ENCODE results near the gene CACNA2D3. TPM values are rescaled to one million over a fixed set of nuclear protein-coding genes. Genes with fewer than 3 reads are reported as not detected.

CACNA2D3 gene
- total and polyA plus RNA-seq, 12 donors: 0.51 to 43.5 (median 19.3) TPM

DNA sequence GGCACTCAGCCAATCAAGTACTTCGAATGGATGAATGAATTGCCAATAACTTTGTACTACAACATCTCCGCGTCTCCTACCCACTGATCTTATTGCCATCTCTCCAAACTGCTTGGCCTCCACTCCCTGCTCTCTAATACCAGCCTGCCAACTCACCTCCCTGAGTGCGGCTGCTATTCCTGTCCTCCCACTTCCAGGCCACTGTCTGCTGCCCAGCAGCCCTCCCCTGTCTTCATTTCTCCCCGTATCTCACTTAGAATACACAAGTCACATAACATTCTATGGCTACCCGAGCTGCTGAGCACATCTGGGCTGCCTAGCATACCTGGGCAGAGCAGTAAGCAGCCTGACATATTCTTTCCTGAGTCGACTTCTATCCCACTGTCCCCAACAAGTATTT is 955.4 kb downstream of the CACNA2D3 start:
- 67 to 70% methylated on average over 7 of the region's 7 CpGs for WGBS, 2 donors
- intact Hi-C loops (cut with DNase I): no loop called here
- H3K4me1 ChIP-seq: no peaks in the 10 kb centered on the region
- H3K4me3 ChIP-seq: no peak overlapping the region
- no peak for DNase-seq
- H3K27ac ChIP-seq: no peak overlapping the region
- TF ChIP-seq, protein P1, sequence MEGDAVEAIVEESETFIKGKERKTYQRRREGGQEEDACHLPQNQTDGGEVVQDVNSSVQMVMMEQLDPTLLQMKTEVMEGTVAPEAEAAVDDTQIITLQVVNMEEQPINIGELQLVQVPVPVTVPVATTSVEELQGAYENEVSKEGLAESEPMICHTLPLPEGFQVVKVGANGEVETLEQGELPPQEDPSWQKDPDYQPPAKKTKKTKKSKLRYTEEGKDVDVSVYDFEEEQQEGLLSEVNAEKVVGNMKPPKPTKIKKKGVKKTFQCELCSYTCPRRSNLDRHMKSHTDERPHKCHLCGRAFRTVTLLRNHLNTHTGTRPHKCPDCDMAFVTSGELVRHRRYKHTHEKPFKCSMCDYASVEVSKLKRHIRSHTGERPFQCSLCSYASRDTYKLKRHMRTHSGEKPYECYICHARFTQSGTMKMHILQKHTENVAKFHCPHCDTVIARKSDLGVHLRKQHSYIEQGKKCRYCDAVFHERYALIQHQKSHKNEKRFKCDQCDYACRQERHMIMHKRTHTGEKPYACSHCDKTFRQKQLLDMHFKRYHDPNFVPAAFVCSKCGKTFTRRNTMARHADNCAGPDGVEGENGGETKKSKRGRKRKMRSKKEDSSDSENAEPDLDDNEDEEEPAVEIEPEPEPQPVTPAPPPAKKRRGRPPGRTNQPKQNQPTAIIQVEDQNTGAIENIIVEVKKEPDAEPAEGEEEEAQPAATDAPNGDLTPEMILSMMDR (IDR thresholded peaks at IDR 0.05): no peak
- H3K9me3 ChIP-seq: no peaks in the 10 kb centered on the region
- no peaks in the 10 kb centered on the region for H3K27me3 ChIP-seq
- H3K36me3 ChIP-seq: no peaks in the 10 kb centered on the region
- peak in 2 of 8 donors; percentile 61 to 62 for ATAC-seq

DNA sequence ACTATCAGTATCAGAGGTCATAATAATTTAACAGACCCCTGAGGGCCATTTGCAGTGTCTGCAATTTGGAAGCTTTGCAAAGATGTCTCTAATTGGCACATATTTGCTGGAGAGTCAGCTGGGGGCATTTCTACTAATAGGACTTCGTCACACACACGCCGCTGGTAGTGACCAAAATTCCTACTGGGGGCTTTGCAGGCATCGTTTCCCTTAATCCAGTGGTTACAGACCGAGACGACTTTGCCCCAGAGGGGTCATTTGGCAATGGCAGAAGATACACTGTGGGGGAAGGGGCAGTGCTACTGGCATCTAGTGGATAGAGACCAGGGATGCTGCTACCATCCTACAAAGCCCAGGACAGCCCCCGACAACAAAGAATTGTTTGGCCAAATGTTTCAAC is 956.5 kb downstream of the CACNA2D3 start:
- Histone ChIP-seq H3K36me3 (no peaks in the 10 kb centered on the region), H3K27ac (no peak overlapping the region), H3K4me3 (no peak overlapping the region), H3K9me3 (no peaks in the 10 kb centered on the region), H3K27me3 (peaks cover 0 to under 1% (median 0%) of the 10 kb centered on the region in 7 donors), H3K4me1 (no peaks in the 10 kb centered on the region)
- TF ChIP-seq, protein P1 (IDR thresholded peaks at IDR 0.05): no peak
- intact Hi-C loops (cut with DNase I): no loop called here
- 73 to 82% methylated on average over 7 of the region's 7 CpGs for WGBS, 2 donors
- DNase-seq: no peak
- no peak for ATAC-seq

DNA sequence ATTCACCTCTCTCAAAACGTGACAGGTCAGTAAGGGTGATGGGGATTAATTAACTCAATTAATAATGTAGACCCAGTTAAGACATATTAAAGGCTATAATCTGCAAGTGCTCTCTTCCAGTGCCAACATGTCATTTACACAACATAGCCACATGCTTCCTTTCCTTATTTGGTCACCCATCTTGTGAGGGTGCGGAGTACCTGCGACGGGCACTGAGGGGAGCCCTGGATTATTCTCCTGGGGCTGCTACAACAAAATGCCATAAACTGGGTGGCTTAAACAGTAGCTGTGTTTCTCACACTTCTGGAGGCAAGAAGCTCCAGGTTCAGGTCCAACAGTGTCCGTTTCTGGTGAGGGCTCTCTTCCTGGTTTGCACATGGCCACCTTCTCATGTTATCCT is 962.9 kb downstream of the CACNA2D3 start:
- Histone ChIP-seq H3K27ac (no peak overlapping the region), H3K4me3 (no peak overlapping the region), H3K9me3 (no peaks in the 10 kb centered on the region), H3K4me1 (no peaks in the 10 kb centered on the region), H3K36me3 (no peaks in the 10 kb centered on the region), H3K27me3 (peaks cover 0 to 9% (median 0%) of the 10 kb centered on the region in 7 donors)
- intact Hi-C loops (cut with DNase I): no loop called here
- 62 to 69% methylated on average over 5 of the region's 5 CpGs for WGBS, 2 donors
- TF ChIP-seq, protein P1 (IDR thresholded peaks at IDR 0.05): no peak
- ATAC-seq (no peak), DNase-seq (no peak)

DNA sequence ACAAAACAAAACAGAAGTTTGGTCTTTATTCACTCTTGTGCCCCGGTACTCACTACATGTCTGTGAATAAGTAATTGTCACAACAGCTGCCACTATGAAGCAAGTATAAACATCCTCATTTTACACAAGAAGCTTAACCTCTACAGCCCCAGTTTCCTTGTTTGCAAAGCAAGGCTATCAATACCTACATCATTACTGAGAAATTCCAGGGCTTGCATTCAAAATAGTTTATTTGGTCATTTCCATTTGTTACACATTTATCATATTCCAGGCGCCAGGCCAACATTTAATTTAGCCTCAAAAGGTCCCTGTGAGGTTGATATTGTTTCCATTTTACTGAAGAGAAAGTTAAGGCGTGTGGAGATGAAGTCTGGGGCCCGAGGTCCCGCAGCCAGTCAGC is 966.9 kb downstream of the CACNA2D3 start:
- H3K4me3 ChIP-seq: no peak overlapping the region
- peaks cover 0 to 9% (median 0%) of the 10 kb centered on the region in 11 donors for H3K9me3 ChIP-seq
- no peak for ATAC-seq
- H3K4me1 ChIP-seq: no peaks in the 10 kb centered on the region
- no peaks in the 10 kb centered on the region for H3K36me3 ChIP-seq
- DNase-seq: no peak
- H3K27me3 ChIP-seq: peaks cover 0 to 5% (median 0%) of the 10 kb centered on the region in 7 donors
- WGBS, 2 donors: 61% methylated on average over 5 of the region's 5 CpGs
- no peak overlapping the region for H3K27ac ChIP-seq
- TF ChIP-seq, protein P1 (IDR thresholded peaks at IDR 0.05): no peak
- intact Hi-C loops (cut with DNase I): no loop called here
